ENCODE data around the gene OR8J3.
"Not testable (repeated sequence)": the region's sequence is repeated elsewhere in the genome, so short reads cannot be mapped to it uniquely, and the experiment has no call there.

The OR8J3 gene, protein sequence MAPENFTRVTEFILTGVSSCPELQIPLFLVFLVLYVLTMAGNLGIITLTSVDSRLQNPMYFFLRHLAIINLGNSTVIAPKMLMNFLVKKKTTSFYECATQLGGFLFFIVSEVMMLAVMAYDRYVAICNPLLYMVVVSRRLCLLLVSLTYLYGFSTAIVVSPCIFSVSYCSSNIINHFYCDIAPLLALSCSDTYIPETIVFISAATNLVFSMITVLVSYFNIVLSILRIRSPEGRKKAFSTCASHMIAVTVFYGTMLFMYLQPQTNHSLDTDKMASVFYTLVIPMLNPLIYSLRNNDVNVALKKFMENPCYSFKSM

DNA sequence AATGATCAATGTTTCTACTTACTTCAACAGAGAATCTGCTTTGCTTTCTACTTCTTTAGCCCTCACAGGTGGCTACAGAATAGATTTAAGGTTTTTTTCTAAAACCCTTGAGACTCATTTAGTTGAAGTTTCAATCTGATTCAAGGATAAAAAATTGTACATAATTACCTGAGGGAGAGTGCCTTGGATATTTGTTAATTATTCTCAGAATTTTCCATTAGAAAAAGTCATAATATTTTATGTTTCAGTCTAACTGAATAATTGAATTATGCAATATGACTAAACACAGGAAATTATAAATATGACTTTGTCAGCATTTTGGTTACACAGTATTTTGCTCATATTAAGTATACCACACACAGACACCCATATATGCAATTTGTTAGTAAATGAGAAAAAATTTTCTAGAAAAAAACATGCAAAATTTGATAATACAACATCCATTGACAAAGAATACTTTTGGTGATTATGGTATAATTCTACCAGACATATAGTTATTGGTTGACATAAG lies at the start of gene OR8J3:
Gene OR8J3 (minus strand): TSS at position 51 of the 511 bp plus-strand sequence. CDS start 2,483 bp downstream, outside the sequence.
- H3K4me1 Mint-ChIP-seq (ENCODE audit: low read depth) = no peaks in the 10 kb centered on the region
- H3K27me3 Mint-ChIP-seq = no peaks in the 10 kb centered on the region
- peaks cover 6% of the 10 kb centered on the region for H3K9me3 Mint-ChIP-seq (ENCODE audit: low read depth)
- no peak within 1 kb of the TSS for H3K27ac Mint-ChIP-seq
- H3K4me3 Mint-ChIP-seq = no peak within 1 kb of the TSS
- no peaks in the 10 kb centered on the region for H3K36me3 Mint-ChIP-seq

DNA sequence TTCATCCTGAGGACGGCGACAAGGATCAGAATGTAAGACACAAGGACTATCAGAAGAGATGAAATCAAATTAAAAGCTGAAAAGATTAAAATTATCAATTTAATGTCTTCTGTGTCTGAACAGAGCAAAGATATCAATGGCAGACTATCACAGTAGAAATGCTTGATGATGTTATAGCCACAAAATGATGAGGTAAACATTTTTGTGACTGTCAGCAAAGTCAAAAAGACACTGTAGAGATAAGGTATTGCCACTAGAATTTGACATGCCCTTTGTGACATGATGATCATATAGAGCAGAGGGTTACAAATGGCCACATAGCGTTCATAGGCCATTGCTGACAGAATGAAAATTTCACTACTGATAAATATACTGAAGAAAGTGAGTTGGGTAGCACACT lies 48.6 kb upstream of the OR8J3 start:
- H3K9me3 Mint-ChIP-seq (ENCODE audit: low read depth) = peaks cover 22% of the 10 kb centered on the region
- H3K36me3 Mint-ChIP-seq = no peaks in the 10 kb centered on the region
- H3K27ac Mint-ChIP-seq = no peak overlapping the region
- H3K4me3 Mint-ChIP-seq = no peak overlapping the region
- H3K27me3 Mint-ChIP-seq = no peaks in the 10 kb centered on the region
- no peaks in the 10 kb centered on the region for H3K4me1 Mint-ChIP-seq (ENCODE audit: low read depth)

DNA sequence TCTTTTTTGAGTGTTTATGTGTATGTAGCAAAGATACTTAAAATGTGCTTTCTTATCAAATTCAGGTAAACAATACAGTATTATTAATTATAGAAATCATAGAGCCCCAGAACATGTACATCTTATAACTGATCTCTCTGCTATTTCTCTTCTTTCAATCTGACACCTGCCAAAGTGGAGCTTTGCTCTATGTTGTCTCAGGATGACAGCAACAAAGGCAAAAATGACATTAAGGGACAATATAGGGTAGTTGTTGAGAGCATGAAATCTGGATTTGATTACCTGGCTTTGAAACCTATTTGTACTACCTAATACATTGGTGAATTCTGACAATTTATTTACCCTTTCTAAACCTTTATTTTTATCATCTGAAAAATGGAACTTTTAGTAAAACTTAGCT lies 43.5 kb upstream of the OR8J3 start:
- Mint-ChIP-seq H3K27ac (no peak overlapping the region), H3K4me1 (ENCODE audit: low read depth) (no peaks in the 10 kb centered on the region), H3K36me3 (no peaks in the 10 kb centered on the region), H3K27me3 (no peaks in the 10 kb centered on the region), H3K4me3 (no peak overlapping the region), H3K9me3 (ENCODE audit: low read depth) (peaks cover 23% of the 10 kb centered on the region)

DNA sequence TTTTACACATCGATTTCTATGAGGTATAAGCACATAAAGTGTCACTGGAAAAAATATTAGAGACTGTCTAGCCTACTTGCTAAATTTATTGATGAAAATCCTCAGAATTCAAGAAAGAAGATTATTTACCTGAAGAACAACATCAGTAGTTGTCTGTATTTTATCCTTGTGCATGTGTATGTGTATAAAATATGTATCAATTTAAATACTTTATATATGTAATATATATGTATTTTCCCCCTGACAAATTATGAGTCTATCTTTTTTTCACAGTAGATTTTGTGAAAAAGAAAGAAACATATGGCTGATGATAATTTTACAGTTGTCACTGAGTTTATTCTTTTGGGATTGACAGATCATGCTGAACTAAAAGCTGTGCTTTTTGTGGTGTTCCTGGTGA lies 36.3 kb upstream of the OR8J3 start, which contains the start of gene OR5J2:
Gene OR5J2 (plus strand): TSS at position 301 of the 400 bp plus-strand sequence. CDS start 0 bp downstream, at position 301.
- Mint-ChIP-seq H3K4me3 (no peak within 1 kb of the TSS), H3K4me1 (ENCODE audit: low read depth) (no peaks in the 10 kb centered on the region), H3K36me3 (no peaks in the 10 kb centered on the region), H3K27me3 (no peaks in the 10 kb centered on the region), H3K9me3 (ENCODE audit: low read depth) (peaks cover 24% of the 10 kb centered on the region), H3K27ac (no peak within 1 kb of the TSS)

DNA sequence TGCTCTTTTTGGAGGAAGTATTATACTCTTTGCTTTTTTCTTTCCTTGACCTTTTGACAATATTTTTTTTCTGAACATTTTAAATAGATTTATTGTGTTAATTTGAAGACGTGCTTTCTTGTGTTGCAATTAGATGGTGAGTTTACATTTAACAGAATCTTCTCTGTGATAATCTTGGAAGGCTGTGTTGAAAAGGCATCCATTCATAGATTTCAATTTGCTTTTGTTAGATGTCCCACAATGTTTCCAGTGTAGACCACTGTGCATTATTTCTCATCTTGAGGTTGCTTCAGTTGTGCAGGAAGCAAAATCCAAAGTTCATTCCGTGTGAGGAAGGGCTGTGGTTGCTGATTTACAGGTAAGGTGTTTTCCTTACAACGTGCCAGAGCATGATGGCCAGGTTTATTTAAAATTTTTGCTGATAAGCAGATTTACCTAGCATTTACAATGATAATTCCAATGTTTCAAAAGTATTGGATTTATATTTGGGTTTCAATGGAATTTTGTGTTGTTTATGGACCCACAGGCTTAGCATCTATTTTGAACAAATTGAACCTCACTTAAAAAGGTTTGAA lies 32.3 kb upstream of the OR8J3 start:
- Mint-ChIP-seq H3K4me3 (no peak overlapping the region), H3K27me3 (no peaks in the 10 kb centered on the region), H3K4me1 (ENCODE audit: low read depth) (no peaks in the 10 kb centered on the region), H3K36me3 (no peaks in the 10 kb centered on the region), H3K27ac (no peak overlapping the region), H3K9me3 (ENCODE audit: low read depth) (peaks cover 14% of the 10 kb centered on the region)

DNA sequence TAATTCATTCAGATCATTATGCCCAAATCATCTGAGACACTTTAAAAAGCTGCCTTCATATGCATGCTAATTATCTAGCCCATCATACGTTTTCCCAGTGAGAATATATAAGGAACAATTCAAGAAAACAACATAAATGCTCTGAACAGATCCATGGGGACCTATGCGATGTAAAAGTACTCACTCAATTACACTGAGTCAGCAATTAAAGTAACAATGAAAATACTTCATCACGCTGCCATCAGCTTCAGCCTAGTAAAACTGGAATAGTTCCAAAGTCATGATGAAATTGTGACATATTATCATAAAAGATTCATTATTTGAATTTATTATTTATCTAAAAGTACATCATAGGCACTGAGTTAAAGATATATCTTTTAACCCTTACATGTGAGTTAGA lies 23.8 kb upstream of the OR8J3 start:
- H3K27me3 Mint-ChIP-seq = no peaks in the 10 kb centered on the region
- no peak overlapping the region for H3K27ac Mint-ChIP-seq
- no peak overlapping the region for H3K4me3 Mint-ChIP-seq
- no peaks in the 10 kb centered on the region for H3K36me3 Mint-ChIP-seq
- peaks cover 16% of the 10 kb centered on the region for H3K9me3 Mint-ChIP-seq (ENCODE audit: low read depth)
- H3K4me1 Mint-ChIP-seq (ENCODE audit: low read depth) = no peaks in the 10 kb centered on the region

DNA sequence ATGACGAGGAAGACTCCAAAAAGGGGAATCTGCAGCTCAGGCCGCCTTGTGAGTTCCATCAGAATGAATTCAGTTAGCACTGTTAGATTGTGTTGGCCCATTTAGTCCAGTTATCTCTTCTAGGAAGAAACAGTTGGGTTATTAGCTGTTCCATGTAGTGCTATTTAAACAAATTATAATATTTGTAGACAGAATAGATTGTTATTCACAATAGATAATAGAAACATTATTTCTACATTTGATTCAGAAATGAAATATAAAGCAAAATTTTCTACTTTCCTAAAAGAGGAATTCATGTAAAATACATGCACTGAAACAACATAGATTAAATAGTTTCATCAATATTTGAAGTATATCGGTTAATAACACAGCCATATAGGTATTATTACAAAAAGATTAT lies 20.2 kb upstream of the OR8J3 start, which contains the start of gene OR8K5:
Gene OR8K5 (minus strand): TSS at position 101 of the 400 bp plus-strand sequence. CDS start 0 bp downstream, at position 101.
- no peak within 1 kb of the TSS for H3K4me3 Mint-ChIP-seq
- no peak within 1 kb of the TSS for H3K27ac Mint-ChIP-seq
- no peaks in the 10 kb centered on the region for H3K36me3 Mint-ChIP-seq
- no peaks in the 10 kb centered on the region for H3K27me3 Mint-ChIP-seq
- H3K4me1 Mint-ChIP-seq (ENCODE audit: low read depth) = no peaks in the 10 kb centered on the region
- H3K9me3 Mint-ChIP-seq (ENCODE audit: low read depth) = peaks cover 24% of the 10 kb centered on the region

DNA sequence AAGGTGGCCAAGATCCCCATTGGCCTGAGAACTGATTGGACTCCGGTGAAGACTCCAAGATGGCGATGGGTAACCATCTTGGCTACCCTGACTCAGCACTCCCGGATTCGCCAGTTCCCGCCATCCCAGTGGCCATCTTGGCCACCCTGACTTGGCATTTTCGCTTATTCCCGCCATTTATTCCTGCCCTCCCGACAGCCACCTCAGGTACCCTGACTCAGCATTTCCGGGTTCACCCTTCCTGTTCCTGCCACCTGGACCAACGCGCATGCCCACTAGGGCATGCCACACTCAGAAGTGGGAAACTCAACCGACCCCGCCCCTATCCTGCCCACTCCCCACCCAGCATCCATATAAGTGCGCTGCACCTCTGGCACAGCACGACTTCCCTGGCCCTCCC lies 12.3 kb upstream of the OR8J3 start:
- no peaks in the 10 kb centered on the region for H3K36me3 Mint-ChIP-seq

DNA sequence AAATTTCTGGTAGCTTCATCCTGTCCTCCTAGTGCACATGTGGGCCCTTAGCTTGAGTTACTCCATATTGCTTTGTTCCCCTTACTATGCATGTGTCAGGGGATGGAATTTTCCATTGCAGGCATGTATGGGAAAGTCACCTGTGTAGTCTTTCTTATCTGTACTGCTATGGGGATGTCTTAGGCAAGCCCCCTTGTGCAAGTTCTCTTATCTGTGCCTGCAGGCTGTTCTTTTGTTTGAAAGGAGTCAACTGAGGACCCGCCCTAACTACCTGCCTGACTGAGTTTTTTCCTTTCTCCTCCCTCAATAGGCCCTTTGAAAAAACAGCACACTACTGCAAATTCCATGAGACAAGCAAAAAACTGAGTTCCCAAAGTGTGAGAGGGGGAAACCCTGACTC lies 11.4 kb upstream of the OR8J3 start:
- Mint-ChIP-seq H3K9me3 (ENCODE audit: low read depth) (peaks cover 17% of the 10 kb centered on the region), H3K4me3 (no peak overlapping the region), H3K27ac (no peak overlapping the region), H3K27me3 (no peaks in the 10 kb centered on the region), H3K4me1 (ENCODE audit: low read depth) (no peaks in the 10 kb centered on the region), H3K36me3 (no peaks in the 10 kb centered on the region)

More for the DNA sequence above, 12.3 kb upstream of the OR8J3 start:
- Mint-ChIP-seq H3K9me3 (ENCODE audit: low read depth) (peaks cover 21% of the 10 kb centered on the region), H3K27ac (no peak overlapping the region), H3K4me3 (no peak overlapping the region), H3K27me3 (no peaks in the 10 kb centered on the region), H3K4me1 (ENCODE audit: low read depth) (no peaks in the 10 kb centered on the region)

DNA sequence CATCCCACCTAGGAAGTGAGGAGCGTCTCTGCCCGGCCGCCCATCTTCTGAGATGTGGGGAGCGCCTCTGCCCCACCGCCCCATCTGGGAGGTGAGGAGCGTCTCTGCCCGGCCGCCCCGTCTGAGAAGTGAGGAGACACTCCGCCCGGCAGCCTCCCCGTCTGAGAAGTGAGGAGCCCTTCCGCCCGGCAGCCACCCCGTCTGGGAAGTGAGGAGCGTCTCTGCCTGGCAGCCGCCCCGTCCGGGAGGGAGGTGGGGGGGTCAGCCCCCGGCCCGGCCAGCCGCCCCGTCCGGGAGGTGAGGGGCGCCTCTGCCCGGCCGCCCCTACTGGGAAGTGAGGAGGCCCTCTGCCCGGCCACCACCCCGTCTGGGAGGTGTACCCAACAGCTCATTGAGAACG lies 3.7 kb upstream of the OR8J3 start:
- not testable (repeated sequence) for H3K4me1 Mint-ChIP-seq (ENCODE audit: low read depth); H3K9me3 Mint-ChIP-seq (ENCODE audit: low read depth); H3K36me3 Mint-ChIP-seq; H3K27ac Mint-ChIP-seq; H3K4me3 Mint-ChIP-seq; H3K27me3 Mint-ChIP-seq

DNA sequence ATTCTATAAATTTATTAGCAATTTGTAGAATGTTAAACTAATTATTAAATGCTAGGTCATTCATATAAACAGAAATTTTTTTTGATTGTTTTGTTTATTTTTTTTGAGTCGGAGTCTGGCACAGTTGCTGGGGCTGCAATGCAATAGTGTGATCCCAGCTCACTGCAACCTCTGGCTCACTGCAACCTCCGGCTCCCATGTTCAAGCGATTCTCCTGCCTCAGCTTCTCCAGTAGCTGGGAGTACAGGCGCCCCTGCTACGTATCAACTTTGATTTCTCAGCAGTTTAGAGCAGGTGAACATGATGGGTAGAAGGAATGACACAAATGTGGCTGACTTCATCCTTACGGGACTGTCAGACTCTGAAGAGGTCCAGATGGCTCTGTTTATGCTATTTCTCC lies 17.9 kb downstream of the OR8J3 start, which contains the start of gene OR8H3:
Gene OR8H3 (plus strand): TSS at position 301 of the 400 bp plus-strand sequence. CDS start 0 bp downstream, at position 301.
- H3K4me3 Mint-ChIP-seq = no peak within 1 kb of the TSS
- H3K27ac Mint-ChIP-seq = no peak within 1 kb of the TSS
- H3K27me3 Mint-ChIP-seq = no peaks in the 10 kb centered on the region
- peaks cover 5% of the 10 kb centered on the region for H3K9me3 Mint-ChIP-seq (ENCODE audit: low read depth)
- no peaks in the 10 kb centered on the region for H3K4me1 Mint-ChIP-seq (ENCODE audit: low read depth)
- H3K36me3 Mint-ChIP-seq = no peaks in the 10 kb centered on the region

DNA sequence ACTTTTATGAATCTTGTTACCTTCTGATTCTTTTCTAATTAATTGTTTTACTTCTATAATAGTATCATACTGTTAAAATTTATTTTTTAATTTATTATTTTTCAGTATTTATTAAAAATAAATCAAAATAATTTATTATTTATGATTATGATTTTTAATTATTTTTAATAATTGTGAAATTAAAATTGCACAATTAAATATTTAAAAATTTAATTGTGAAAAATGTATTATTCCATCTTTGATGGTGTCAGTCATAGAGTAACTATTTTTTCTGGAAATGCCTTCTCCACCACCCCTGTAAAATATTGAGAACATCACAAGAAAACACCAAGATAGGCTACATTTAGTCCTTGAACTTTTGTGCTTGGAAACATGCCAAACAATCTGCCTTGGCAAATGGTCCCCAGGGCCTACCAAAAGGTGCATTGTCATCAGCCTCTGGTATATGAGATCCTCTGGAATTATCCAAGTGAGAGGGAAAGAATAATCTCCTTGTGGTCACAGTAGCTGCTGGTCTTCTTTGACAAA lies 36.7 kb downstream of the OR8J3 start, which contains the start of gene OR8H2:
Gene OR8H2 (plus strand): TSS at position 478 of the 528 bp plus-strand sequence. CDS start 1,356 bp downstream, outside the sequence.
- no peaks in the 10 kb centered on the region for H3K4me1 Mint-ChIP-seq (ENCODE audit: low read depth)
- peaks cover 4% of the 10 kb centered on the region for H3K9me3 Mint-ChIP-seq (ENCODE audit: low read depth)
- H3K4me3 Mint-ChIP-seq = no peak within 1 kb of the TSS
- H3K27ac Mint-ChIP-seq = no peak within 1 kb of the TSS
- H3K27me3 Mint-ChIP-seq = no peaks in the 10 kb centered on the region
- no peaks in the 10 kb centered on the region for H3K36me3 Mint-ChIP-seq

DNA sequence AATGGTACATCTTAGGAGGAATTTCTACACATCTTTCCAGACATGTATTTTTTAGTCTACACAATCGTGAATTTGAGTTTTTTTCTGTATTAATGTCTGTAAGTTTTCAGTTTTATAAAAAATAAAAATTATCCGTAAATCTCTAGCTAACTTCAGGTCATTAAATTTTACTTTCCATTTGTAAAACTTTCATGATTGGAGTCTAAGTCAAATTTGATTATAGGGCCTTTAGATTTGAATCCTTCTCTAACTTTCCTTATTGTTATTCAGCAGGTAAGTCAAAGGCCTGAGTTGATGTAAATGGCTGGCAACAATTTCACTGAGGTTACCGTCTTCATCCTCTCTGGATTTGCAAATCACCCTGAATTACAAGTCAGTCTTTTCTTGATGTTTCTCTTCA lies 47.0 kb downstream of the OR8J3 start, which contains the start of gene OR8I2:
Gene OR8I2 (plus strand): TSS at position 301 of the 400 bp plus-strand sequence. CDS start 0 bp downstream, at position 301.
- H3K4me3 Mint-ChIP-seq = no peak within 1 kb of the TSS
- no peaks in the 10 kb centered on the region for H3K4me1 Mint-ChIP-seq (ENCODE audit: low read depth)
- H3K27ac Mint-ChIP-seq = no peak within 1 kb of the TSS
- peaks cover 8% of the 10 kb centered on the region for H3K9me3 Mint-ChIP-seq (ENCODE audit: low read depth)
- H3K27me3 Mint-ChIP-seq = no peaks in the 10 kb centered on the region
- no peaks in the 10 kb centered on the region for H3K36me3 Mint-ChIP-seq

DNA sequence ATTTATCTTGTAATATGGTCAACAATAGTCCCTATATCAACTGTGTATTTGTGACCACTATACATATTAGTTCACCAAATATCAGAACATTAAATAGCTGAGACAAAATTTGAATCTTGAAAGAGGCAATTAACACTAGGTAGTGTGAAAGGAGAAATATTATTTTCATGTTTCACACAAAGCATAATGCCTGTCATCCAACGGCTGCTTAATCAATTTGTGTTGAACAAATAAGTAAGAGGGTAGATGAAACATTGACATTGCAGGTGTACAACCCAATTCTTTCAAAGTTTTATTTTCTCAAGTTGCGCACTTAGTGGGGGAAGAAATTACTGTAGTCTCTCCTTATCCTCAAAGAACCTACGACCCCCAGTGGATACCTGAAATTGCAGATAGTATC lies 50.3 kb downstream of the OR8J3 start:
- Mint-ChIP-seq H3K4me3 (no peak overlapping the region), H3K27ac (no peak overlapping the region), H3K27me3 (no peaks in the 10 kb centered on the region), H3K4me1 (ENCODE audit: low read depth) (no peaks in the 10 kb centered on the region), H3K9me3 (ENCODE audit: low read depth) (peaks cover 8% of the 10 kb centered on the region), H3K36me3 (no peaks in the 10 kb centered on the region)
